GM23338 (cell line): ENCODE measurements around the gene RNF207. TPM values are rescaled to one million over a fixed set of nuclear protein-coding genes. Genes with fewer than 3 reads are reported as not detected.

Experiments
- ATAC-seq: fragments of 200-7000 bp; cut with Tn5 transposase; 3 replicates; pipeline ENCODE4 v1.9.1; 2020
- DNase-seq: peaks from one replicate; pipeline ENCODE4 v3.0.0-alpha.2; 2015; ENCODE audit warnings: low spot score
- H2AFZ ChIP-seq: fragments of 200-600 bp; sonication (generic); 2 replicates; pipeline ENCODE4 v1.8.0; 2016; ENCODE audit warnings: antibody characterized with exemption, mild to moderate bottlenecking, moderate library complexity
- H3F3A ChIP-seq: fragments of 200-600 bp; sonication (generic); replicated peaks from 2 replicates; pipeline ENCODE4 v1.8.0; 2017; ENCODE audit warnings: antibody characterized with exemption, mixed run types, low read depth
- H3K27ac ChIP-seq: fragments of 200-600 bp; sonication (generic); 2 replicates; pipeline ENCODE4 v1.6.1; 2016; ENCODE audit warnings: low read depth
- H3K27me3 ChIP-seq: fragments of 200-600 bp; sonication (generic); 2 replicates; pipeline ENCODE4 v1.8.0; 2016; ENCODE audit warnings: mild to moderate bottlenecking, mixed run types, moderate library complexity; ENCODE audit not compliant: insufficient read depth
- H3K36me3 ChIP-seq: fragments of 200-600 bp; sonication (generic); 2 replicates; pipeline ENCODE4 v1.8.0; 2016; ENCODE audit warnings: mild to moderate bottlenecking; ENCODE audit not compliant: insufficient read depth
- H3K4me1 ChIP-seq: fragments of 200-600 bp; sonication (generic); 2 replicates; pipeline ENCODE4 v1.8.0; 2016; ENCODE audit warnings: mild to moderate bottlenecking, moderate library complexity; ENCODE audit not compliant: insufficient read depth
- H3K4me2 ChIP-seq: fragments of 200-600 bp; sonication (generic); 2 replicates; pipeline ENCODE4 v1.7.1; 2017; ENCODE audit warnings: mixed run types
- H3K4me3 ChIP-seq: fragments of 200-600 bp; sonication (generic); 2 replicates; pipeline ENCODE4 v1.6.1; 2016; ENCODE audit warnings: mixed run types
- H3K79me2 ChIP-seq: fragments of 200-600 bp; sonication (generic); replicated peaks from 2 replicates; pipeline ENCODE4 v1.8.0; 2017; ENCODE audit warnings: mild to moderate bottlenecking; ENCODE audit not compliant: insufficient read depth
- H3K9me2 ChIP-seq: fragments of 200-600 bp; sonication (generic); 2 replicates; pipeline ENCODE4 v1.8.0; 2017; ENCODE audit not compliant: insufficient read depth
- H4K20me1 ChIP-seq: fragments of 200-600 bp; sonication (generic); replicated peaks from 2 replicates; pipeline ENCODE4 v1.8.0; 2017; ENCODE audit warnings: mild to moderate bottlenecking; ENCODE audit not compliant: insufficient read depth
- H3K27ac Mint-ChIP-seq: 2 replicates; pipeline ENCODE4 v1.8.0; 2020; ENCODE audit warnings: inconsistent platforms, mild to moderate bottlenecking, moderate library complexity, mixed read lengths
- H3K27me3 Mint-ChIP-seq: 3 replicates; pipeline ENCODE4 v1.8.0; 2022; ENCODE audit warnings: low read depth, mild to moderate bottlenecking, moderate library complexity, mixed read lengths, inconsistent platforms; ENCODE audit not compliant: insufficient read depth, poor library complexity
- H3K36me3 Mint-ChIP-seq: 3 replicates; pipeline ENCODE4 v1.8.0; 2021; ENCODE audit warnings: low read depth, mild to moderate bottlenecking, inconsistent platforms, moderate library complexity, mixed read lengths
- H3K4me1 Mint-ChIP-seq: 3 replicates; pipeline ENCODE4 v1.8.0; 2020; ENCODE audit warnings: mild to moderate bottlenecking, inconsistent platforms, mixed read lengths
- H3K4me3 Mint-ChIP-seq: 3 replicates; pipeline ENCODE4 v1.8.0; 2021; ENCODE audit warnings: moderate library complexity, mild to moderate bottlenecking, inconsistent platforms, mixed read lengths
- H3K9me3 Mint-ChIP-seq: 3 replicates; pipeline ENCODE4 v1.8.0; 2020; ENCODE audit warnings: moderate library complexity, mild to moderate bottlenecking, inconsistent platforms, mixed read lengths
- CREB1 ChIP-seq: fragments of 250-450 bp; sonication (Bioruptor Pico); IDR thresholded peaks from 2 replicates; pipeline ENCODE4 v1.5.0; 2020; ENCODE audit warnings: low read depth, mild to moderate bottlenecking, moderate library complexity
- EZH2 ChIP-seq: fragments of 200-600 bp; sonication (generic); IDR thresholded peaks from one replicate; pipeline ENCODE4 v1.8.0; 2017; ENCODE audit warnings: antibody characterized with exemption, mild to moderate bottlenecking, low read depth; ENCODE audit not compliant: unreplicated experiment
- EZH2phosphoT487 ChIP-seq: fragments of 200-600 bp; sonication (generic); IDR thresholded peaks from one replicate; pipeline ENCODE4 v1.8.1; 2018; ENCODE audit warnings: antibody characterized with exemption; ENCODE audit not compliant: unreplicated experiment
- JUNB ChIP-seq: IDR thresholded peaks from one replicate; pipeline ENCODE4 v1.6.1; 2016; ENCODE audit warnings: antibody characterized with exemption; ENCODE audit not compliant: unreplicated experiment
- NANOG ChIP-seq: IDR thresholded peaks from 2 replicates; pipeline ENCODE4 v1.6.1; 2016; ENCODE audit warnings: antibody characterized with exemption, borderline replicate concordance
- POLR2AphosphoS5 ChIP-seq: IDR thresholded peaks from 2 replicates; pipeline ENCODE4 v1.6.1; 2016; ENCODE audit warnings: antibody characterized with exemption, low read depth
- STAT1 ChIP-seq: IDR thresholded peaks from one replicate; pipeline ENCODE4 v1.6.1; 2016; ENCODE audit warnings: antibody characterized with exemption; ENCODE audit not compliant: unreplicated experiment
- ZNF114 ChIP-seq: fragments of 250-450 bp; sonication (Bioruptor Pico); IDR thresholded peaks from 2 replicates; pipeline ENCODE4 v1.5.0; 2020; ENCODE audit warnings: mild to moderate bottlenecking, moderate library complexity
- ZNF331 ChIP-seq: fragments of 250-450 bp; sonication (Bioruptor Pico); IDR thresholded peaks from 2 replicates; pipeline ENCODE4 v1.5.0; 2020; ENCODE audit warnings: low read depth, mild to moderate bottlenecking, moderate library complexity
- polyA plus RNA-seq: library from polyadenylated mRNA; unstranded; fragments of >200 nt; fragmentation: Nextera tagmentation; extraction: Ambion mirVana; gene quantifications from 2 replicates; pipeline ENCODE4 v1.2.1, GENCODE V29; 2016
- total RNA-seq: library from RNA; depleted of rRNA; stranded (reverse); fragments of >200 nt; shearing (Covaris generic); gene quantifications from 2 replicates; pipeline ENCODE4 v1.2.3, GENCODE V29; 2014
- TF ChIP-seq, protein P1 (sequence below): fragments of 250-450 bp; sonication (Bioruptor Pico); IDR thresholded peaks from 2 replicates; pipeline ENCODE4 v1.5.0; 2020; ENCODE audit warnings: mild to moderate bottlenecking, moderate library complexity
- TF ChIP-seq, protein P2 (sequence below): IDR thresholded peaks from 2 replicates; pipeline ENCODE4 v1.6.1; 2016; ENCODE audit warnings: antibody characterized with exemption
- TF ChIP-seq, protein P3 (sequence below), 2 experiments: fragments of 200-600 bp in 1 of 2; sonication (generic) in 1 of 2; conservative IDR thresholded peaks; 2 replicates each; pipeline versions ENCODE4 v1.5.1 to v1.6.1; 2016 to 2017; ENCODE audit warnings: antibody characterized with exemption in 2 of 2, low read depth in 2 of 2, mild to moderate bottlenecking in 2 of 2, moderate library complexity in 1 of 2
- TF ChIP-seq, protein P4 (sequence below): IDR thresholded peaks from one replicate; pipeline ENCODE4 v1.6.1; 2018; ENCODE audit warnings: antibody characterized with exemption; ENCODE audit not compliant: unreplicated experiment

Gene RNF207
- total and polyA plus RNA-seq, 2 experiments from 2014 or later, result 1.7 to 2.9 TPM

DNA sequence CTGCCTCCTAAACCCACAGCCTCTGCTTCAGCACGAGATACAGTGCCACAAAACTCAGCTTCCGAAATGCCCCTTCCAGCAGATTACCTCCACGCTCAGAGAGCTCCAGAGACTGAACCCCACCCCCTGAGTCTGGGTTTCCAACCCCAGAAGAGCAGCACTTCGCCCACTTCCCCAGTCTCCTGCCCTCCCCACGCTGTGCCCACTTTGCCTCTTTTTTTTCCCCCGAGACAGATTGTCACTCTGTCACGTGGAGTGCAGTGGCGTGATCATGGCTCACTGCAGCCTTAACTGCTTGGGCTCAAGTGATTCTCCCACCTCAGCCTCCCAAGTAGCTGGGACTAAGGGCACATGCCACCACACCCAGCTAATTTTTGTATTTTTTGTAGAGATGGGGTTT, 19.7 kb downstream of the RNF207 start:
- no peaks in the 10 kb centered on the region for H3K4me1 ChIP-seq
- no peak overlapping the region for H3K4me2 ChIP-seq
- H3K27ac ChIP-seq, result no peak overlapping the region
- H2AFZ ChIP-seq, result no peak overlapping the region
- peaks cover 14% of the 10 kb centered on the region for H3K27me3 Mint-ChIP-seq
- H3K4me1 Mint-ChIP-seq, result no peaks in the 10 kb centered on the region; the same call in 2 of the 3 replicates
- no peaks in the 10 kb centered on the region for H3K9me2 ChIP-seq
- TF ChIP-seq JUNB (no peak), STAT1 (no peak), NANOG (no peak), EZH2 (no peak), EZH2phosphoT487 (no peak), ZNF331 (CRISPR knock-in tag) (no peak), CREB1 (CRISPR knock-in tag) (no peak), POLR2AphosphoS5 (no peak), ZNF114 (CRISPR knock-in tag) (no peak)
- TF ChIP-seq, protein P1, sequence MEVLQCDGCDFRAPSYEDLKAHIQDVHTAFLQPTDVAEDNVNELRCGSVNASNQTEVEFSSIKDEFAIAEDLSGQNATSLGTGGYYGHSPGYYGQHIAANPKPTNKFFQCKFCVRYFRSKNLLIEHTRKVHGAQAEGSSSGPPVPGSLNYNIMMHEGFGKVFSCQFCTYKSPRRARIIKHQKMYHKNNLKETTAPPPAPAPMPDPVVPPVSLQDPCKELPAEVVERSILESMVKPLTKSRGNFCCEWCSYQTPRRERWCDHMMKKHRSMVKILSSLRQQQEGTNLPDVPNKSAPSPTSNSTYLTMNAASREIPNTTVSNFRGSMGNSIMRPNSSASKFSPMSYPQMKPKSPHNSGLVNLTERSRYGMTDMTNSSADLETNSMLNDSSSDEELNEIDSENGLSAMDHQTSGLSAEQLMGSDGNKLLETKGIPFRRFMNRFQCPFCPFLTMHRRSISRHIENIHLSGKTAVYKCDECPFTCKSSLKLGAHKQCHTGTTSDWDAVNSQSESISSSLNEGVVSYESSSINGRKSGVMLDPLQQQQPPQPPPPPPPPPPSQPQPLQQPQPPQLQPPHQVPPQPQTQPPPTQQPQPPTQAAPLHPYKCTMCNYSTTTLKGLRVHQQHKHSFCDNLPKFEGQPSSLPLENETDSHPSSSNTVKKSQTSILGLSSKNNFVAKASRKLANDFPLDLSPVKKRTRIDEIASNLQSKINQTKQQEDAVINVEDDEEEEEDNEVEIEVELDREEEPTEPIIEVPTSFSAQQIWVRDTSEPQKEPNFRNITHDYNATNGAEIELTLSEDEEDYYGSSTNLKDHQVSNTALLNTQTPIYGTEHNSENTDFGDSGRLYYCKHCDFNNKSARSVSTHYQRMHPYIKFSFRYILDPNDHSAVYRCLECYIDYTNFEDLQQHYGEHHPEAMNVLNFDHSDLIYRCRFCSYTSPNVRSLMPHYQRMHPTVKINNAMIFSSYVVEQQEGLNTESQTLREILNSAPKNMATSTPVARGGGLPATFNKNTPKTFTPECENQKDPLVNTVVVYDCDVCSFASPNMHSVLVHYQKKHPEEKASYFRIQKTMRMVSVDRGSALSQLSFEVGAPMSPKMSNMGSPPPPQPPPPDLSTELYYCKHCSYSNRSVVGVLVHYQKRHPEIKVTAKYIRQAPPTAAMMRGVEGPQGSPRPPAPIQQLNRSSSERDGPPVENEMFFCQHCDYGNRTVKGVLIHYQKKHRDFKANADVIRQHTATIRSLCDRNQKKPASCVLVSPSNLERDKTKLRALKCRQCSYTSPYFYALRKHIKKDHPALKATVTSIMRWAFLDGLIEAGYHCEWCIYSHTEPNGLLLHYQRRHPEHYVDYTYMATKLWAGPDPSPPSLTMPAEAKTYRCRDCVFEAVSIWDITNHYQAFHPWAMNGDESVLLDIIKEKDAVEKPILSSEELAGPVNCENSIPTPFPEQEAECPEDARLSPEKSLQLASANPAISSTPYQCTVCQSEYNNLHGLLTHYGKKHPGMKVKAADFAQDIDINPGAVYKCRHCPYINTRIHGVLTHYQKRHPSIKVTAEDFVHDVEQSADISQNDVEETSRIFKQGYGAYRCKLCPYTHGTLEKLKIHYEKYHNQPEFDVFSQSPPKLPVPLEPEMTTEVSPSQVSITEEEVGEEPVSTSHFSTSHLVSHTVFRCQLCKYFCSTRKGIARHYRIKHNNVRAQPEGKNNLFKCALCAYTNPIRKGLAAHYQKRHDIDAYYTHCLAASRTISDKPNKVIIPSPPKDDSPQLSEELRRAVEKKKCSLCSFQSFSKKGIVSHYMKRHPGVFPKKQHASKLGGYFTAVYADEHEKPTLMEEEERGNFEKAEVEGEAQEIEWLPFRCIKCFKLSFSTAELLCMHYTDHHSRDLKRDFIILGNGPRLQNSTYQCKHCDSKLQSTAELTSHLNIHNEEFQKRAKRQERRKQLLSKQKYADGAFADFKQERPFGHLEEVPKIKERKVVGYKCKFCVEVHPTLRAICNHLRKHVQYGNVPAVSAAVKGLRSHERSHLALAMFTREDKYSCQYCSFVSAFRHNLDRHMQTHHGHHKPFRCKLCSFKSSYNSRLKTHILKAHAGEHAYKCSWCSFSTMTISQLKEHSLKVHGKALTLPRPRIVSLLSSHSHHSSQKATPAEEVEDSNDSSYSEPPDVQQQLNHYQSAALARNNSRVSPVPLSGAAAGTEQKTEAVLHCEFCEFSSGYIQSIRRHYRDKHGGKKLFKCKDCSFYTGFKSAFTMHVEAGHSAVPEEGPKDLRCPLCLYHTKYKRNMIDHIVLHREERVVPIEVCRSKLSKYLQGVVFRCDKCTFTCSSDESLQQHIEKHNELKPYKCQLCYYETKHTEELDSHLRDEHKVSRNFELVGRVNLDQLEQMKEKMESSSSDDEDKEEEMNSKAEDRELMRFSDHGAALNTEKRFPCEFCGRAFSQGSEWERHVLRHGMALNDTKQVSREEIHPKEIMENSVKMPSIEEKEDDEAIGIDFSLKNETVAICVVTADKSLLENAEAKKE (CRISPR knock-in tag), result no peak
- TF ChIP-seq, protein P2, sequence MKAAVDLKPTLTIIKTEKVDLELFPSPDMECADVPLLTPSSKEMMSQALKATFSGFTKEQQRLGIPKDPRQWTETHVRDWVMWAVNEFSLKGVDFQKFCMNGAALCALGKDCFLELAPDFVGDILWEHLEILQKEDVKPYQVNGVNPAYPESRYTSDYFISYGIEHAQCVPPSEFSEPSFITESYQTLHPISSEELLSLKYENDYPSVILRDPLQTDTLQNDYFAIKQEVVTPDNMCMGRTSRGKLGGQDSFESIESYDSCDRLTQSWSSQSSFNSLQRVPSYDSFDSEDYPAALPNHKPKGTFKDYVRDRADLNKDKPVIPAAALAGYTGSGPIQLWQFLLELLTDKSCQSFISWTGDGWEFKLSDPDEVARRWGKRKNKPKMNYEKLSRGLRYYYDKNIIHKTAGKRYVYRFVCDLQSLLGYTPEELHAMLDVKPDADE, result no peak
- TF ChIP-seq, protein P3, sequence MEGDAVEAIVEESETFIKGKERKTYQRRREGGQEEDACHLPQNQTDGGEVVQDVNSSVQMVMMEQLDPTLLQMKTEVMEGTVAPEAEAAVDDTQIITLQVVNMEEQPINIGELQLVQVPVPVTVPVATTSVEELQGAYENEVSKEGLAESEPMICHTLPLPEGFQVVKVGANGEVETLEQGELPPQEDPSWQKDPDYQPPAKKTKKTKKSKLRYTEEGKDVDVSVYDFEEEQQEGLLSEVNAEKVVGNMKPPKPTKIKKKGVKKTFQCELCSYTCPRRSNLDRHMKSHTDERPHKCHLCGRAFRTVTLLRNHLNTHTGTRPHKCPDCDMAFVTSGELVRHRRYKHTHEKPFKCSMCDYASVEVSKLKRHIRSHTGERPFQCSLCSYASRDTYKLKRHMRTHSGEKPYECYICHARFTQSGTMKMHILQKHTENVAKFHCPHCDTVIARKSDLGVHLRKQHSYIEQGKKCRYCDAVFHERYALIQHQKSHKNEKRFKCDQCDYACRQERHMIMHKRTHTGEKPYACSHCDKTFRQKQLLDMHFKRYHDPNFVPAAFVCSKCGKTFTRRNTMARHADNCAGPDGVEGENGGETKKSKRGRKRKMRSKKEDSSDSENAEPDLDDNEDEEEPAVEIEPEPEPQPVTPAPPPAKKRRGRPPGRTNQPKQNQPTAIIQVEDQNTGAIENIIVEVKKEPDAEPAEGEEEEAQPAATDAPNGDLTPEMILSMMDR (conservative IDR thresholded peaks at IDR 0.05; ENCODE audit: low read depth in 2 of 2), result no peak
- TF ChIP-seq, protein P4, sequence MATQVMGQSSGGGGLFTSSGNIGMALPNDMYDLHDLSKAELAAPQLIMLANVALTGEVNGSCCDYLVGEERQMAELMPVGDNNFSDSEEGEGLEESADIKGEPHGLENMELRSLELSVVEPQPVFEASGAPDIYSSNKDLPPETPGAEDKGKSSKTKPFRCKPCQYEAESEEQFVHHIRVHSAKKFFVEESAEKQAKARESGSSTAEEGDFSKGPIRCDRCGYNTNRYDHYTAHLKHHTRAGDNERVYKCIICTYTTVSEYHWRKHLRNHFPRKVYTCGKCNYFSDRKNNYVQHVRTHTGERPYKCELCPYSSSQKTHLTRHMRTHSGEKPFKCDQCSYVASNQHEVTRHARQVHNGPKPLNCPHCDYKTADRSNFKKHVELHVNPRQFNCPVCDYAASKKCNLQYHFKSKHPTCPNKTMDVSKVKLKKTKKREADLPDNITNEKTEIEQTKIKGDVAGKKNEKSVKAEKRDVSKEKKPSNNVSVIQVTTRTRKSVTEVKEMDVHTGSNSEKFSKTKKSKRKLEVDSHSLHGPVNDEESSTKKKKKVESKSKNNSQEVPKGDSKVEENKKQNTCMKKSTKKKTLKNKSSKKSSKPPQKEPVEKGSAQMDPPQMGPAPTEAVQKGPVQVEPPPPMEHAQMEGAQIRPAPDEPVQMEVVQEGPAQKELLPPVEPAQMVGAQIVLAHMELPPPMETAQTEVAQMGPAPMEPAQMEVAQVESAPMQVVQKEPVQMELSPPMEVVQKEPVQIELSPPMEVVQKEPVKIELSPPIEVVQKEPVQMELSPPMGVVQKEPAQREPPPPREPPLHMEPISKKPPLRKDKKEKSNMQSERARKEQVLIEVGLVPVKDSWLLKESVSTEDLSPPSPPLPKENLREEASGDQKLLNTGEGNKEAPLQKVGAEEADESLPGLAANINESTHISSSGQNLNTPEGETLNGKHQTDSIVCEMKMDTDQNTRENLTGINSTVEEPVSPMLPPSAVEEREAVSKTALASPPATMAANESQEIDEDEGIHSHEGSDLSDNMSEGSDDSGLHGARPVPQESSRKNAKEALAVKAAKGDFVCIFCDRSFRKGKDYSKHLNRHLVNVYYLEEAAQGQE, result no peak
- DNase-seq (no peak), ATAC-seq (no peak)
- H3K27me3 ChIP-seq, result no peaks in the 10 kb centered on the region
- H3K4me3 Mint-ChIP-seq, result no peak overlapping the region
- H3K9me3 Mint-ChIP-seq, result no peaks in the 10 kb centered on the region
- H3K36me3 ChIP-seq, result peaks cover 48% of the 10 kb centered on the region
- H3K27ac Mint-ChIP-seq, result no peak overlapping the region
- peaks cover 18% of the 10 kb centered on the region for H3K79me2 ChIP-seq
- peaks cover 11% of the 10 kb centered on the region; the same call in 1 of the 2 replicates for H3F3A ChIP-seq
- peaks cover 38% of the 10 kb centered on the region for H4K20me1 ChIP-seq
- no peak overlapping the region for H3K4me3 ChIP-seq
- H3K36me3 Mint-ChIP-seq, result peaks cover 80% of the 10 kb centered on the region
